ENCODE results near the gene SND1.

SND1 gene

GRCh38 chr7:127840226-127840951 lies 188.4 kb downstream of the SND1 start:
- DNase-seq = no peak

DNA sequence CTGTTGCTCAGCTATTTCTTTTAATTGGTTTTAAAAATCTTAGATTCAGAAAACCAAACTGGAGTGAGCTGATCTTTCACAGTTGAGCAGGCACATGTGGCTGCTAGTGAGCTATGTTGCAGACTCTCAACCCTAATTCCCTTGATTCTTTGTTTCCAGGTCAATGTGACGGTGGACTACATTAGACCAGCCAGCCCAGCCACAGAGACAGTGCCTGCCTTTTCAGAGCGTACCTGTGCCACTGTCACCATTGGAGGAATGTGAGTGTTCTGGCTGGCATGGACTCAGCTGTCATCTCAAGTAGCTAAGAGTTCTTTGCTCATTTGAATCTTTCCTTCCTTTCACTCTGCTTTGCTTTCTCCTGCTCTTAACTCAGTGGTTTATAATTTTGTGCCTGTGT lies 192.2 kb downstream of the SND1 start:
- no peak for DNase-seq

DNA sequence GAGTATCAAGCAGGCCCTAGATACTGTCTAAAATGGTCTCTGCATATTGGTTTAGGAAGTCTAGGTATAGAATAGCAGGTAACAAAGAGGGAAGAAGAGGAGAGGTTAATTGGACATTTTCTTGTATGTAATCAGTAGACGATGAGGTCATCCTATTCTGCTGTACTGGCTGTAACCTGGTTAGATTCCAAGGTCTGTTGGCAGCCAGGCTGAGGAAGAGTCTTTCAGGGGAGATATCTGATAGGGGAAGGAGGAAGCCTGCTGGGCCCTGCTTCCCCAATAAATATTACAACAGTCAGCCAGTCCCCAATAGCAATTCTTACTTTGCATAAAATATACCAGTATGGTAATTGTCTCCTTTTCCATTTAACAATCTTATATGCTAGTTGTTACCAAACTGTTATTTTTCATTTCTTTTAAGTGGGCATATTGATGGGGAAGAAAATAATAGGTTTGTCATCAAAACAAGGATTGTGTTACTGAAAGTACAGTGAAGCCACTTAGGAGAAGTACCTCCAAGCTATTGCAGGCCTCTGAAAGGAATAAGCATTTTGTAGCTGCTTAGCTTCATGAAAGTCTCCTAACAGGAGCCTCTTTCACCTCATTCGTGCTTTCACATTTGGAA lies 192.8 kb downstream of the SND1 start:
- DNase-seq = no peak

DNA sequence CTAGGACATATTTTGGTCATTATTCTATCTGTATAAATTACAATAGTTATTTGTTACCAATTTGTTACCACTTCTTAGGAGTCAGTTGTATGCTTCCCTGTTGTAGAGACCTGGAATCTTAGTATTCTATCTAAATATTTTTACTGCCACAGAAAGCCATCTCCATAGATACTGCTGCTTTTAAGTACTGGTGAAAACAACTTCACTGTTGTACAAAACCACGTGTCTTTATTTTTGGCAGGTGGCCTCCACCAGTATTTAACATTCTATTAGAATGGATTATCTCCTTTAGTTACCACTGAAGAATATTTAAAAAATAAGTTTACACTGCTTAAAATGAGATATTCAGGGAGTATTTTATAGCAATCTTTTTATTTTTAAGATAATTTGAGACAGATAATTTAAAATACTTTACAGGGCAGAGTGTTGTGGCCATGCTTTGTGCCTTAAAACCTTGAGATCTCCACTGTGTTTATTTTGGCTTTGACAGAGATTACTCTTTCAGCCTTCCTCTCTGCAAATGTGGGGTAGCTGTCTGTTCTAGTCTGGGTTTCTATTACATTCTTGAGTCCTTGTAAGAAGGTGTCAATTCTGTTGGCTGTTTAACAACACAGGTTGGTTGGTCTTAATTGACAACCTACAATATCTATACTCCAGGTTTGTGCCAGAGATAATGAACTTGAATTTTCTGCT lies 193.7 kb downstream of the SND1 start:
- DNase-seq = no peak

- no peak for DNase-seq
Observed at GRCh38 chr7:127847641-127848040, 195.6 kb downstream of the SND1 start.

- DNase-seq = no peak
Observed at GRCh38 chr7:127848241-127848640, 196.2 kb downstream of the SND1 start.

DNA sequence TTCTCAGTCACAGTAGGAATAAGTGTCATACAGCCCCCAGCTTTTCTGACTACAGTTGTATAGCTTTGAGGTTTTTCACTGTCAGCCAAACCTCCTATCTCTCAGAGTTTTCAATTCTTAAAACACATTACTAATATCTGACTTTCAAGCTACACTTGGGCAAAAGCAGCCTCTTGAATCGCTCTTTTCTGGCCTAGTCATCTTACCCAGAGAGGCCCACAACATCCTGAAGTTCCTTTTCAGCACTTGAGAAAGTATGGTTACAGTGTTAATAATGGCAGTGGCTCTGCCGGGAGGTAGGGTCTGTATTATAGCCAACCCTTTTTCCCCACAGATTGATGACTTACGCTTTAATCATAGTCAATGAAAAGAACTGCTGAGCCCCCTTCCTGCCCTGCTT lies 198.2 kb downstream of the SND1 start:
- peak; percentile 6 for DNase-seq

DNA sequence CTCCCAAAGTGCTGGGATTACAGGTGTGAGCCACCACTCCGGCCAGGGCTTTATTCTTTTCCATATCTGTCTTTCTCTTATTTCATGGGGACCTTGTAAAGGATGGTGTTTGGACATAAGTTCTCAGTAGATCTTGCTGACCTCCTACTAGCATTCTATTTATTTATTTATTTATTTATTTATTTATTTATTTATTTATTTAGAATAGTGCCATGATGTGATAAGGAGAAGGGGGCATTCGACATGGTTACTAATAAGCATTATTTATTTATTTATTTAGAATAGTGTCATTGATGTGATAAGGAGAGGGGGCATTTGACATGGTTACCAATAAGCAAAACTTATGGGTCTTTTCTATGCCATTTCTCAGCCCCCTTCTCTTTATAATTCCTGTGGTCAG lies 202.4 kb downstream of the SND1 start:
- DNase-seq = no peak

DNA sequence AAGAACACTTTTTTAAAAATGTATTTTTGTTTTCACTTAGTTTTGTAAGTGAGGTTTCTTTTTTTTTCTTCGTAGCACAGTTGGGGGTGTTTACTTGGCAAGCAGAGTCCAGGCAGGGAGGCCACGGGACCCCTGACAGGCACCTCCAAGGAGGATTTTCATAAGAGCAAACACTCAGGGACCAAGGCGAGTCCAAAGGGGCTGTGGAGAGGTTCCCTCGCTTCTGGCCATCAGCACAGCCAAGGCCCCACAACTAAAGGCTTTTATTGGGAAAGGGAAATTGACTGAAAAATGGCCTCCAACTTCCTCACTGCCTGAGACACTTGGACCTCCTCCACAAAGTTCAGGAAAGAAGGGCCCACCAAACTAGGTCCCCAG lies 205.5 kb downstream of the SND1 start:
- no peak for DNase-seq

DNA sequence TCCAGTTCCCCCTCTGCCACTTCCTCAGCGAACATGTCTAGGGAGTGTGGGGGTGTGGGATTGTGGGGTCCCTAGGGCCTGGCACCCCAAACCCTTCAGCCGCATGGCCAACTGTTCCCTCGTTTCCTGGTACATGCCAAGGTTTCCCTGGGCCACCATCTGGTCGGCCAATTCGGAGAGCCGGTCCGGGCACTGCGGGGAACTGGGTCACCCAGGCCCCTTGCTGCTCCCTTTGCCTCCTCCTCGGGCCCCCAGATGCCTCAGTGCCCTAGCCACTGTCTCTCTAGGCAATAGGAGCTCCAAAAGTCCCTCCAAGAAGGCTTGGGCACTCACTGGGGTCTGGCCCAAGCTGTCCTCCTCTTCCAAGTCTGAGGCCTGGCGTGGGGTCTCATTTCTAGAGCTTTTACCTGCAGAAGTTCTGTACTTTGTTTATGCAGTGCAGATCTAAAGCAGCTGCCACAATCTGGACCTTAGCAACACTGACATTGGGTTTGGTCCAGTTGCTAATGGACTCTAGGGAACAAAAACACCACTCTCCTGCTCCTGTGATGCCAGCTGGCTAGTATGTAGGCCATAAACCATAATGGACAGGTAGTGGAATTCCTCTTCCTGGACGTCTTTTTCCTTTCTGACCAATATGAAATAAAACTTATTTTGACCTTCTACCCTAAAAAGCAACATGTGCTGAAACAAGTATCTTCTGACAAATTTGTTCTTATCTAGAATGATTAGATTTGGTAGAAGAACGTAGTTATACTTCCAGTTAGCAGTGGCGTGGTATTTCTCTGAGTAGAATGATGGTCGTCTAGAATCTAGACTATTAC lies 206.3 kb downstream of the SND1 start:
- DNase-seq = no peak

DNA sequence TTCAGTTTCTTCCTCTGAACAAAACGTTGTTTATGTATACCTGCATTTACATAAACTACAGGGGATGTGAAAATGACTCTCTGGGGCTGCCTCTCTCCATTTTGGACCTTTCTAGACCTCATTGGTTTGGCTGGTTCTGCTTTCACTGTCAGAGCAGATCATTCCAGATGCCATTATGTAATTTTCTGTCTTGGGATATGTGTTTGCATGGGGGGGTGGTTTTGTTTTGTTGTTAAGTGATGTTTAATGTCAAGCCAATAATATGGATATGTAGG lies 206.9 kb downstream of the SND1 start:
- no peak for DNase-seq

DNA sequence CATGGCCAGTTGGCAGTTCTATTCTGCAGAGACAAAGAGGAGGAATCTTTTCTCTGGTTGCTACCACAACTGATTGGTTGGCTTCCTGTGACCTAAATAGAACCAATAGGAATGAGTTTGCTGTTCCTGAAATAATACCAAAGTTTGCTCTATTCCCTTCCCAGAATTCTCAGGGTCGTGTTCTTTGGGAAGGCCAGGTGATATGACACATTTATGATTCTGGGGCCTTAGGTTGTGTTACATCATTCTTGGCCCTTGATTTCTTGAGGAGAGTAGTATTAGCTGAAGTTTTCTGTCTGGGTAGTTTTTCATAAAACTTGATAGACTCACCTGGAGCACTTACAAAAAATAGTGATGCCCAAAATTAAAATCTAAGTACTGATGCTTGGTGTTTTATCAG lies 207.3 kb downstream of the SND1 start:
- no peak for DNase-seq

DNA sequence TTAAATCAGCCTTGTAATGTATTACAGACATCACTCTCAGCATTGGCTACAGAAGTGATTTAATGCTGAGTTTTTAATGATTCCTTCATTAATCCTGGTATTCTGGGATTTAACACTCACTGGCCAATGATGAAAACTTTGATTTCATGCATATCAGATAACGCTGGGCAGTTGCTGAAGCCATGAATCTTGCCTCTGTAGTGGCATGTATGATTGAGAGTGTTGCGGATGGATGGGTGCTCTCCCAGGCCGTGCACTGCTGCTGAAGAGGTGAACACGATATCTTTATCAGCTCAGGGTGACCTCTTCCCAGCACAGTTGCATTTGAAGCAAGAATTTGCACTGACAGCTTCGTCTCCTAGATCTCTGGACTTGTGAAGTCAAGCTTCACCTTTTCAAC lies 210.5 kb downstream of the SND1 start:
- no peak for DNase-seq

DNA sequence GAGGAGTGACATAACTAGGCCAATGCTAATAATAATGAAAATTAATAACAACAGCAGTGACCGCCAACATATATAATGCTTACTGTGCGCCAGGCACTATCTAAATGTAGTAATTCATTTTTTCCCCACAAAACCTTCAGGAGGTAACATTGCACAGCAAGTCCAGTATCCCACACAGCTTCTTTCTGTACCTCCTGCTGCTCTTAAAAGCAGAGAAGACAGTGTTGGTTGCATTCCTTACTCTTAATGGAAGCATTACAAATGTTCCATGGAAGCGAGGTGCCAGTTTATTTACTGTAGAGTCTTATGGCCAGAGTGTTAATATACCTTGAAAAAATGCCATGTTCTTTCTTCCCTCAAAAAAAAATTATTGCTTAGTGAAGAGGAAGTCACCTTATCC lies 211.1 kb downstream of the SND1 start:
- no peak for DNase-seq

- no peak for DNase-seq
Observed at GRCh38 chr7:127865466-127865865, 213.5 kb downstream of the SND1 start.

DNA sequence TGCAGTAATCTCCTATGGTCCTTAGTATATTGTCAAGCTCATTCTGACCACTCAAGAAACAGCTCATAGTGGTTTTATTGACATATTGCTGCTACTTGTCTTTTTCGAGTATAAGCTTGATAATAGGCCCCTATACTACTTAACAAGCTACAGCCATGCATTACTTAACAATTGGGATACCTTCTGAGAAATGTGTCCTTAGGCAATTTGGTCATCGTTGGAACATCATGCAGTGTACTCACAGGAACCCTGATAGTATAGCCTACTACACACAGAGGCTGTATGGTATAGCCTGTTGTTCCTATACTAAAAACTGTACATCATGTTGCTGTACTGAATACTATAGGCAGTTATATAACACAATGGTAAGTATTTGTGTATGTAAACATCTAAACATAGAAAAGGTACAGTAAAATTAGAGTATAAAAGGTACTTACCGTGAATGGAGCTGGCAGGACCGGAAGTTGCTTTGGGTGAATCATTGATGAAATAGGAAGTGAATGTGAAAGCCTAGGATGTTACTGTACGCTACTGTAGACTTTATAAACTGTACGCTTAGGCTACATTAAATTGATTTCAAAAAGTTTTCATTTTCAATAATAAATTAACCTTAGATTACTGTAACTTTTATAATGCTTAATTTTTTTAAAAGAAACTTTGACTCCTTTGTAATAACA lies 218.4 kb downstream of the SND1 start:
- DNase-seq = no peak

DNA sequence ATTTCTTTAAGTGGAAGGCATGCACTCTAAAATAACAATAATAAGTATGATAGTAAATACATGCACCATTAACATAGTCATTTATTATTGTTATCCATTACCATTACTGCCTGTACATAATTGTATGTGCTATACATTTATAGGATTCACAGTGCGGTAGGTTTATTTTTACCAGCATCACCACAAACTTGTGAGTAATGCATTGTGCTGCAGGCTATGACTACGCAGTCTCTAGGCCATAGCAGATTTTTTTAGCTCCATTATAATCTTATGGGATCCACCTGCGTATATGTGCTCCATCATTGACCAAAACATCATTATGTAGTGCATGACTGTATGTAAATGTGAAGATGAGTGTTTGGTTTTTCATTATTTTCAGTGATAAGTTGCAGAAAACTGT lies 219.2 kb downstream of the SND1 start:
- no peak for DNase-seq

GRCh38 chr7:127872122-127872521 lies 220.1 kb downstream of the SND1 start:
- no peak for DNase-seq

- DNase-seq = no peak
Observed at GRCh38 chr7:127873151-127873550, 221.2 kb downstream of the SND1 start.

DNA sequence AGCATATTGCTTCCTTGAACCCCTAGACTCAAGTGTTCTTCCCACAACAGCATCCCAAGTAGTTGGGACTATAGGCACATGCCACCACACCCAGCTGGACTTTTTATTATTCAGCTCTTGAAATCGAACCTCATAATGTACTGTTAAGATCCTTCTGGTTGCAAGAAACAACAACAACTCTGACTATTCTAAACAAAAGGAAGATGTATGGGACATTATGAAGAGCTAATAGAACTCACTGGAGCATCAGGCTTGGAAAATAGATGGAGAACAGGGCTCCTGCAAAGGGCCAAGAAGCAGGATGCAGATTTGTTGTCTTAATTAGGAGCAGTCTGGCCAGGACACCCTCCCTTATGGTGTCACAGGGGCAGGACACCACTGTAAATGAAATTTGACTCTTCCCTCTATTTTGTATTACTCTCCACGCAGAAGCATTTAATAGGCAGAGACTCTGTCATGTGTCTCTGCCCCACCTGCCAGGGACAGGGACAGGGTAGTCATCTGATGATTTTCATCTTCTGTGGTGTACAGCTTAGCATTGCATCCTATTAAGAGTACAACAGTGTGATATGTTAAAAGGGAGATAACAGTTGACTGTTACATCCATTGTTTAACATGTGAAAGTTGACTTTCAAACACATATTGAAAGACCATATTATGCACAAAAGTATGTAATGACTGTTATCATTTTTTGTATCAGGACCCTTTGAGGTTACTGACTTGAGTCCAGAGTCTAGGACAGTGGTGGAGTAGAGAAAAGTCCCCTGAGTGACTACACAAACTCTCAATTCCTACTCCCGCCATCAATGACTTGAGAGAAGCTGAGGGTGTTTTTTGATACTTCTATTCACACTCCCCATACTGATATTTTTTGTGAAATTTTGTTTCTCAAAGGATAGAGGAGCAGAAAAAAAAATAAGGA lies 222.0 kb downstream of the SND1 start:
- DNase-seq = no peak

DNA sequence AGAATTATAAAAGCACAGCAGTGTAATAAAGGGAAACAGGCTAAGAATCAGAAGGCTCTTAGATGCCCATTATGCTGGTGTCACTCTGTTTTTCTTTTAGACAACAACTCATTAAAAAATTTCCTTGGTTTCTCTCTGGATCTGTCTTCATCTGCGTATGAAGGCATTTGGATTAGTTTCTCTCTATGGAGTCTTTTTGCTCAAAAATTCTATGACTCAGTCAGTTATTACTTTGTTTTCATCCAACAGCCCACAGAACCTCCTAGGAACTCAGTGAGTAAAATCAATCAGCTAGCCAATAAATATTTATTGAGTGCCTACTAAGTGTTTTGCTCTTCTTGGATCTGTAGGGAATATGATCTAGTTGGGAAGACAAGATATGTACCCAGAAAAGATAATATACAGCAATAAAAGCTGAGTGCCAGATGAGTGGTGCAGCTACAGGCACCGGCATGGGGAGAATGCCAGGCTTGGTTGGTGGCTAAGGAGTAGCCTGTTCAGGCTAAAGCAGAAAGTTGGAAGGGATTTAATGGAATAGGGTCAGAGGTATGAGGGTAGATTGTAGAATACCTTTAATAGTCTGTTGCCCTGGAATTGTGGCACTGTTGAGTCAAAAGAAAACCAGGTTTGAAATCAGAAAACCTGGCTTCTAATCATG lies 223.1 kb downstream of the SND1 start:
- no peak for DNase-seq

- DNase-seq = no peak
Observed at GRCh38 chr7:127876393-127876792, 224.4 kb downstream of the SND1 start.

Data from stimulated activated naive CD4-positive, alpha-beta T cell treated with Interleukin-2 at 50 U/mL for 16 hours (primary cell).